Mucosa of rectum (tissue), 2 donors: Measurements from ENCODE around the gene TTC34.

ENCODE experiments used
- H3K27ac ChIP-seq, 2 donors: one replicate each; pipeline ENCODE4 v1.7.0; 2013; ENCODE audit warnings: inconsistent platforms in 2 of 2, low read depth in 2 of 2, low read length in 2 of 2
- H3K27me3 ChIP-seq, 2 donors: one replicate each; pipeline ENCODE4 v1.7.0; 2013; ENCODE audit warnings: low read length in 2 of 2; ENCODE audit not compliant: control insufficient read depth in 2 of 2, insufficient read depth in 2 of 2
- H3K36me3 ChIP-seq, 2 donors: one replicate each; pipeline ENCODE4 v1.7.0; 2013; ENCODE audit warnings: low read length in 2 of 2; ENCODE audit not compliant: control insufficient read depth in 2 of 2, insufficient read depth in 2 of 2
- H3K4me1 ChIP-seq, 2 donors: one replicate each; pipeline ENCODE4 v1.7.0; 2013; ENCODE audit warnings: low read length in 2 of 2, mild to moderate bottlenecking in 1 of 2; ENCODE audit not compliant: control insufficient read depth in 2 of 2, insufficient read depth in 2 of 2
- H3K4me3 ChIP-seq, 2 donors: one replicate each; pipeline ENCODE4 v1.7.0; 2013; ENCODE audit warnings: low read length in 2 of 2
- H3K9ac ChIP-seq, 2 donors: one replicate each; pipeline ENCODE4 v1.7.0; 2013; ENCODE audit warnings: low read length in 2 of 2, low read depth in 1 of 2, mild to moderate bottlenecking in 1 of 2
- H3K9me3 ChIP-seq, 2 donors: one replicate each; pipeline ENCODE4 v1.7.0; 2013; ENCODE audit warnings: low read length in 2 of 2; ENCODE audit not compliant: control insufficient read depth in 2 of 2
- donor health status: healthy.
- donor health status: Normal muscosa, but diverticular disease.

TTC34 gene

GRCh38 chr1:2604844-2605508 is 196.5 kb downstream of the TTC34 start:
- Histone ChIP-seq H3K4me3 (no peak overlapping the region), H3K27ac (no peak overlapping the region), H3K9ac (no peak overlapping the region), H3K36me3 (no peaks in the 10 kb centered on the region), H3K9me3 (no peaks in the 10 kb centered on the region), H3K27me3 (no peaks in the 10 kb centered on the region), H3K4me1 (no peaks in the 10 kb centered on the region)

- Histone ChIP-seq H3K27me3 (no peaks in the 10 kb centered on the region), H3K9me3 (no peaks in the 10 kb centered on the region), H3K36me3 (no peaks in the 10 kb centered on the region), H3K4me3 (no peak overlapping the region), H3K4me1 (no peaks in the 10 kb centered on the region), H3K27ac (no peak overlapping the region), H3K9ac (no peak overlapping the region)
Measured at GRCh38 chr1:2604156-2604843, 197.2 kb downstream of the TTC34 start.

GRCh38 chr1:2603521-2604155 is 197.9 kb downstream of the TTC34 start:
- H3K4me3 ChIP-seq, result no peak overlapping the region
- H3K4me1 ChIP-seq, result no peaks in the 10 kb centered on the region
- H3K9ac ChIP-seq, result no peak overlapping the region
- H3K36me3 ChIP-seq, result no peaks in the 10 kb centered on the region
- no peaks in the 10 kb centered on the region for H3K27me3 ChIP-seq
- no peak overlapping the region for H3K27ac ChIP-seq
- no peaks in the 10 kb centered on the region for H3K9me3 ChIP-seq

GRCh38 chr1:2602866-2603520 is 198.5 kb downstream of the TTC34 start:
- H3K9ac ChIP-seq, result no peak overlapping the region

GRCh38 chr1:2602311-2602835 is 199.1 kb downstream of the TTC34 start:
- no peaks in the 10 kb centered on the region for H3K4me1 ChIP-seq
- no peaks in the 10 kb centered on the region for H3K27me3 ChIP-seq
- H3K36me3 ChIP-seq, result no peaks in the 10 kb centered on the region
- no peak overlapping the region for H3K27ac ChIP-seq
- H3K9me3 ChIP-seq, result no peaks in the 10 kb centered on the region
- no peak overlapping the region for H3K4me3 ChIP-seq
- no peak overlapping the region for H3K9ac ChIP-seq

More at GRCh38 chr1:2602866-2603520, 198.5 kb downstream of the TTC34 start:
- Histone ChIP-seq H3K4me3 (no peak overlapping the region), H3K27ac (no peak overlapping the region), H3K9me3 (no peaks in the 10 kb centered on the region), H3K36me3 (no peaks in the 10 kb centered on the region), H3K27me3 (no peaks in the 10 kb centered on the region), H3K4me1 (no peaks in the 10 kb centered on the region)

GRCh38 chr1:2601721-2602303 is 199.7 kb downstream of the TTC34 start:
- Histone ChIP-seq H3K27me3 (no peaks in the 10 kb centered on the region), H3K27ac (no peak overlapping the region), H3K9ac (no peak overlapping the region), H3K4me3 (no peak overlapping the region), H3K4me1 (no peaks in the 10 kb centered on the region), H3K36me3 (no peaks in the 10 kb centered on the region), H3K9me3 (no peaks in the 10 kb centered on the region)

- no peaks in the 10 kb centered on the region for H3K9me3 ChIP-seq
Measured at GRCh38 chr1:2598329-2598931, 203.1 kb downstream of the TTC34 start.

GRCh38 chr1:2597441-2598328 is 203.8 kb downstream of the TTC34 start:
- peaks cover 11 to 14% of the 10 kb centered on the region in 2 donors for H3K4me1 ChIP-seq
- no peak overlapping the region for H3K9ac ChIP-seq
- H3K27me3 ChIP-seq, result no peaks in the 10 kb centered on the region
- H3K9me3 ChIP-seq, result no peaks in the 10 kb centered on the region
- no peak overlapping the region for H3K27ac ChIP-seq
- no peak overlapping the region for H3K4me3 ChIP-seq
- no peaks in the 10 kb centered on the region for H3K36me3 ChIP-seq

More at GRCh38 chr1:2598329-2598931, 203.1 kb downstream of the TTC34 start:
- H3K4me1 ChIP-seq, result peaks cover 6 to 7% of the 10 kb centered on the region in 2 donors
- no peaks in the 10 kb centered on the region for H3K36me3 ChIP-seq
- H3K4me3 ChIP-seq, result no peak overlapping the region
- no peak overlapping the region for H3K9ac ChIP-seq
- H3K27me3 ChIP-seq, result no peaks in the 10 kb centered on the region
- no peak overlapping the region for H3K27ac ChIP-seq
